ENCODE results near the gene DRD3.

DNA sequence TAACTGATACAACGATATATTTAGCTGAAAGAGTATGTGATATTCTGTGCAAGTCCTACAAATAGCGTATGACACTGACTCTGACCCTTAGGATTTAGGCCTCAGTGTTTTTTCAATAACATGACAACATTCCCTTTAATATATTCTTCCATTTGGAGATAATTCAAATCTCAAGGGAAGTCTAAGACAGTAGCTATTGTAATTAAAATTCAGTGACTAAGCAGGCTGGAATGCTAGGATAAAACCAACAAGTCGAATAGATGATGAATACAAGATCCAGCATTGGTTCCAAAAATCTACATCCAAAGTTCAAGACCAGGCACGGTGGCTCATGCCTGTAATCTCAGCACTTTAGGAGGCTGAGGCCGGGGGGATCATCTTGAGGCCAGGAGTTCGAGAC is 66.2 kb downstream of the DRD3 start:
- no peak for TF ChIP-seq CTCF (conservative IDR thresholded peaks at IDR 0.05)
- TF ChIP-seq ZFX (IDR thresholded peaks at IDR 0.05): no peak
